Right lobe of liver (tissue), 6 donors: ENCODE measurements around the gene RPSA. TPM values are rescaled to one million over a fixed set of nuclear protein-coding genes. Genes with fewer than 3 reads are reported as not detected.
"Not testable (repeated sequence)": the region's sequence is repeated elsewhere in the genome, so short reads cannot be mapped to it uniquely, and the experiment has no call there.

Source experiments
- ATAC-seq, 4 donors: fragments of 200-7000 bp; cut with Tn5 transposase; one replicate each; pipeline ENCODE4 v1.9.1; 2020; ENCODE audit warnings: mild to moderate bottlenecking in 4 of 4, moderate library complexity in 4 of 4
- DNase-seq, 3 donors: peaks; one replicate each; pipeline ENCODE4 v3.0.0-alpha.2; 2020
- H3K27ac ChIP-seq, 3 donors: fragments of 200-600 bp; one replicate each; pipeline ENCODE4 v1.8.0; 2022
- H3K27me3 ChIP-seq, 2 donors: fragments of 200-600 bp; one replicate each; pipeline ENCODE4 v1.8.0; 2022
- H3K36me3 ChIP-seq, 4 donors: fragments of 200-600 bp; sonication (generic) in 1 of 4; one replicate each; pipeline versions ENCODE4 v1.5.1 to v1.8.0; 2017 to 2022; ENCODE audit warnings: control low read depth in 1 of 4
- H3K4me1 ChIP-seq, 4 donors: fragments of 200-600 bp; sonication (generic) in 1 of 4; one replicate each; pipeline versions ENCODE4 v1.5.1 to v1.8.0; 2017 to 2022; ENCODE audit warnings: control low read depth in 1 of 4
- H3K4me3 ChIP-seq, 3 donors: fragments of 200-600 bp; one replicate each; pipeline ENCODE4 v1.8.0; 2022
- H3K9me3 ChIP-seq, 4 donors: fragments of 200-600 bp; sonication (generic) in 1 of 4; one replicate each; pipeline versions ENCODE4 v1.5.1 to v1.8.0; 2017 to 2022; ENCODE audit warnings: control low read depth in 1 of 4
- POLR2A ChIP-seq: fragments of 450-650 bp; IDR thresholded peaks from one replicate; pipeline ENCODE4 v1.6.1; 2017; ENCODE audit warnings: antibody characterized with exemption, mild to moderate bottlenecking
- WGBS: methylation state at CpG from one replicate; pipeline ENCODE4 v1.1.6; 2018; ENCODE audit warnings: low coverage, low lambda C conversion rate; ENCODE audit not compliant: insufficient coverage; ENCODE audit errors: missing lambda C conversion rate; 5-methylcytosine and 5-hydroxymethylcytosine counted together
- intact Hi-C, 2 donors: fragments of 100-400 bp; cut with DNase I; formaldehyde crosslinking; loops; one replicate each; pipeline versions ENCODE4 v1.11.2 to v1.14.1; 2022
- total RNA-seq, 6 experiments: library from RNA; depleted of rRNA in 2 of 6; stranded (reverse); fragments of >200 nt in 2 of 6; fragmentation: NEBNext Ultra II Directional in 3 of 6; extraction: Animal tissue kit (Norgen Biotek cat#: 25700) in 3 of 6; gene quantifications; one replicate each; pipeline versions ENCODE4 v1.1.0 to v1.2.4, GENCODE V29; 2016 to 2023
- TF ChIP-seq, protein P1 (sequence below), 4 donors: fragments of 200-600 bp in 3 of 4; fragments of 450-650 bp in 1 of 4; IDR thresholded peaks; one replicate each; pipeline versions ENCODE4 v1.5.1 to v1.8.0; 2016 to 2022; ENCODE audit warnings: antibody characterized with exemption in 4 of 4, mild to moderate bottlenecking in 2 of 4
- donor health status: DM: no; HTN: yes; CAD: no.
- donor health status: DM: no; HTN: no; CAD: no.
- donor health status: DM: no; HTN: no; CAD: no.
- donor health status: DM: no; HTN: yes; CAD: no.
- donor health status: DM: no; HTN: yes; CAD: no.

RPSA gene
- total RNA-seq, 6 experiments from 2014 or later: 209 to 448 (median 268) TPM

DNA sequence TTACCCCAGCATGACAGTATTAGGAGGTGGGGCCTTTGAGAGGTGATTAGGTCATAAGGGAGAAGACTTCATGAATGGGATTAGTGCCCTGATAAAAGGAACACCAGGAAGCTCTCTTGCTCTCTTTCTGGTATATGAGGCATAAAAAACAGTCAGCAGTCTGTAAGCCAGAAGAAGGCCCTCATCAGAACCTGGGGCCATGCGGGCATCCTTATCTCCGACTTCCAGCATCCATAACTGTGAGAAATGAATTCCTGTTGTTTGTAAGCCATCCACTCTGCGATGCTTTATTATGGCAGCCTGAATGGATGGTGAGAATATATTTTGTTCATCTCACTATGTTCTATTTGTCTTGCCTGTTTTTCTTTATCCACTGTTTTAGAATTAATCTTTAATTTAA is 43.3 kb downstream of the RPSA start:
- Histone ChIP-seq H3K36me3 (no peaks in the 10 kb centered on the region), H3K4me3 (no peak overlapping the region), H3K4me1 (peaks cover 0 to 9% (median 0%) of the 10 kb centered on the region in 4 donors), H3K27ac (no peak overlapping the region), H3K27me3 (no peaks in the 10 kb centered on the region), H3K9me3 (no peaks in the 10 kb centered on the region)
- DNase-seq: no peak
- no peak for ATAC-seq
- WGBS: 78% methylated on average over 3 of the region's 3 CpGs
- intact Hi-C loops: loop anchor here in 1 of 2 donors (5.0 kb wide), 1 partner anchor 48 kb away; no protein-coding TSS in a partner anchor
- no peak for TF ChIP-seq POLR2A
- TF ChIP-seq, protein P1, sequence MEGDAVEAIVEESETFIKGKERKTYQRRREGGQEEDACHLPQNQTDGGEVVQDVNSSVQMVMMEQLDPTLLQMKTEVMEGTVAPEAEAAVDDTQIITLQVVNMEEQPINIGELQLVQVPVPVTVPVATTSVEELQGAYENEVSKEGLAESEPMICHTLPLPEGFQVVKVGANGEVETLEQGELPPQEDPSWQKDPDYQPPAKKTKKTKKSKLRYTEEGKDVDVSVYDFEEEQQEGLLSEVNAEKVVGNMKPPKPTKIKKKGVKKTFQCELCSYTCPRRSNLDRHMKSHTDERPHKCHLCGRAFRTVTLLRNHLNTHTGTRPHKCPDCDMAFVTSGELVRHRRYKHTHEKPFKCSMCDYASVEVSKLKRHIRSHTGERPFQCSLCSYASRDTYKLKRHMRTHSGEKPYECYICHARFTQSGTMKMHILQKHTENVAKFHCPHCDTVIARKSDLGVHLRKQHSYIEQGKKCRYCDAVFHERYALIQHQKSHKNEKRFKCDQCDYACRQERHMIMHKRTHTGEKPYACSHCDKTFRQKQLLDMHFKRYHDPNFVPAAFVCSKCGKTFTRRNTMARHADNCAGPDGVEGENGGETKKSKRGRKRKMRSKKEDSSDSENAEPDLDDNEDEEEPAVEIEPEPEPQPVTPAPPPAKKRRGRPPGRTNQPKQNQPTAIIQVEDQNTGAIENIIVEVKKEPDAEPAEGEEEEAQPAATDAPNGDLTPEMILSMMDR (IDR thresholded peaks at IDR 0.05): no peak

DNA sequence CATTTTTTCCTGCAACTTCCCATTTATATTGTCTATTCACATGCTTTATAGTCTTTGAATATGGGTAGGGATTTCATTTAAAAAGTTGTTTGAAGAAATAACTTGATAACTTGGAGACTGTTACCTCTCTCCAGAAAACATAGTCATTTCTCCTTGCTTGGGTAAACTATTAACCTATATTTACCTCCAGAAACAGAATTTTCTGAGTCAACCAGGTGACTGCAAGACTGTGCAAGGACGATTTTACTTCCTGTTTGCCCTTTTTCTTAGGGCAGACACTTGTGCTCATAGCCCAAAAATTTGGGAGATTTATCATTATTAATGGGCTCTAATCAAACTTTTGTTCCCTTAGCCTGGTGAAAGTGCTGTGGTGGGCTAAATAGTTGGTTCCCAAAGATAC is 46.6 kb downstream of the RPSA start:
- no peak for TF ChIP-seq POLR2A
- TF ChIP-seq, protein P1 (IDR thresholded peaks at IDR 0.05): no peak

DNA sequence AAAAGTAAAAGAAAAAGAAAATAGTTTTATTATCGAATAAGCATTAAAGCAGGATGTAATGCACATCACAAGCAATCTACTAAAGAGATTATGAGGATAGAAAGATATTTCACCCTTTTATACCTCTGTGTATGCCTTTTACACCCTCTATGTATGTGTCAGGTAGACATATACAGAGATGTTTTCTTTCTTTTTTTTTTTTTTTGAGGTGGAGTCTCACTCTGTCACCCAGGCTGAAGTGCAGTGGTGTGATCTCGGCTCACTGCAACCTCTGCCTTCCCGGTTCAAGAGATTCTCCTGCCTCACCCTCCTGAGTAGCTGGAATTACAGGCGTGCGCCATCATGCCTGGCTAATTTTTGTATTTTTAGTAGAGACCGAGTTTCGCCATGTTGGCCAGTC is 47.4 kb downstream of the RPSA start:
- intact Hi-C loops, H3K4me3 ChIP-seq, H3K9me3 ChIP-seq, H3K36me3 ChIP-seq, H3K27ac ChIP-seq, ATAC-seq, H3K27me3 ChIP-seq, DNase-seq, H3K4me1 ChIP-seq: not testable (repeated sequence)
- WGBS: 75% methylated on average over 5 of the region's 7 CpGs

More for the DNA sequence above, 46.6 kb downstream of the RPSA start:
- H3K27ac ChIP-seq: no peak overlapping the region
- no peak for ATAC-seq
- no peak overlapping the region for H3K4me3 ChIP-seq
- intact Hi-C loops: no loop called here
- H3K9me3 ChIP-seq: no peaks in the 10 kb centered on the region
- peaks cover 0 to 2% (median 0%) of the 10 kb centered on the region in 4 donors for H3K4me1 ChIP-seq
- WGBS: 6% methylated on average over 1 of the region's 1 CpG
- no peaks in the 10 kb centered on the region for H3K27me3 ChIP-seq
- no peaks in the 10 kb centered on the region for H3K36me3 ChIP-seq
- DNase-seq: no peak

DNA sequence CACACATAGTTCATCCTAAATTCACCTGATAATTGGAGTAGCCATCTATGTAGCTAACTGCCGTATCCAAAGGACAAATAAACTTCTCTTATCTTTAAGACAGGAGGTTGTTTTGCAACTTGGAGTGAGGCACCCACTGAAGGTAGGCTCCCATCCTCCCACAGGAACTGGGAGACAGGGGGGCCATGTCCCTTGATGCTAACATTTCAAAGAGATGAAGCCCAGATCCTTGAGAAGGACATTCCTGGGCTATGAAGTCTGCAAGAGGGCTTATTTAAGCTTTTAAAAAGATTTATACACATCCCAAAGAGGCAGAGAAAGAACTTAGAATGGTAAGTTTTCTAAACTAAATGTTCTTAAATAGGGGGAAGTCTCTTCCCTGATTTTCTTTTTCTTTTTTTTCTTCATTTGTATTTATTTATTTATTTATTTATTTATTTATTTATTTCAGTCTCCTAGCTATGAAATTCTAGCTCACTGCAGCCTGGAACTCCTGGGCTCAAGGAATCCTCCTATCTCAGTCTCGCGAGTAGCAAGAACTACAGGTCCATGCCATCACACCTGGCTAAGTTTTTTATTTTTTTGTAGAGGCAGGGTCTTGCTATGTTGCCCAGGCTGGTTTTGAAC is 48.2 kb downstream of the RPSA start:
- ATAC-seq (no peak), DNase-seq (no peak)
- Histone ChIP-seq H3K4me1 (no peaks in the 10 kb centered on the region), H3K27ac (no peak overlapping the region), H3K27me3 (no peaks in the 10 kb centered on the region), H3K36me3 (no peaks in the 10 kb centered on the region), H3K4me3 (no peak overlapping the region), H3K9me3 (no peaks in the 10 kb centered on the region)
- intact Hi-C loops: no loop called here
- WGBS: 20% methylated on average over 2 of the region's 3 CpGs
- no peak for TF ChIP-seq POLR2A
- TF ChIP-seq, protein P1 (IDR thresholded peaks at IDR 0.05): no peak

DNA sequence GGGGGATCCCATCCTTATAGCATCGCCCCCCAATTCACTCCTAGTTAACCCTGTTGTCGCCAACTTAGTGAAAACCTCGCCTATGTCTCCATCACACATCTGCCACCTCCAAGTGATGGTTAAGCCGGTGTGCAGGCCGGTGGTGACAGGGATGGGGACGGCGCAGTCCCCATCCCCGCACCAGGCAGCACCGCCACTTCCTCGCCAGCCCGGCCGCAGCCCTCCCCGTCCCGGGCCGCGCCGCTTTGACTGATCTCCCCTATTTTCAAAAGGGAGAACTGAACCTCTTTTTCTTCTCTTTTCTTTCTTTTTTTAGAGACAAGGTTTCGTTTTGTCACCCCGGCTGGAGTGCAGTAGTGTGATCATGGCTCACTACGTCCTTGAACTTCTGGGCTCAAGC is 49.6 kb downstream of the RPSA start:
- intact Hi-C loops: no loop called here
- no peak for DNase-seq
- Histone ChIP-seq H3K9me3 (no peaks in the 10 kb centered on the region), H3K27me3 (no peaks in the 10 kb centered on the region), H3K4me3 (no peak overlapping the region), H3K4me1 (no peaks in the 10 kb centered on the region), H3K27ac (no peak overlapping the region), H3K36me3 (no peaks in the 10 kb centered on the region)
- no peak for ATAC-seq
- TF ChIP-seq POLR2A: no peak
- TF ChIP-seq, protein P1 (IDR thresholded peaks at IDR 0.05): no peak
- 81% methylated on average over 14 of the region's 20 CpGs for WGBS
